ENCODE results near the gene SEH1L. TPM values are rescaled to one million over a fixed set of nuclear protein-coding genes. Genes with fewer than 3 reads are reported as not detected.
A peak's percentile ranks its signal among the peaks of the same experiment; 100 is the strongest.

The SEH1L gene
- total and polyA plus RNA-seq, 10 of the 15 experiments (the other 5 are each of a cell fraction or from before 2014, with no cell fraction given), result 27.5 to 109 (median 52.8) TPM

DNA sequence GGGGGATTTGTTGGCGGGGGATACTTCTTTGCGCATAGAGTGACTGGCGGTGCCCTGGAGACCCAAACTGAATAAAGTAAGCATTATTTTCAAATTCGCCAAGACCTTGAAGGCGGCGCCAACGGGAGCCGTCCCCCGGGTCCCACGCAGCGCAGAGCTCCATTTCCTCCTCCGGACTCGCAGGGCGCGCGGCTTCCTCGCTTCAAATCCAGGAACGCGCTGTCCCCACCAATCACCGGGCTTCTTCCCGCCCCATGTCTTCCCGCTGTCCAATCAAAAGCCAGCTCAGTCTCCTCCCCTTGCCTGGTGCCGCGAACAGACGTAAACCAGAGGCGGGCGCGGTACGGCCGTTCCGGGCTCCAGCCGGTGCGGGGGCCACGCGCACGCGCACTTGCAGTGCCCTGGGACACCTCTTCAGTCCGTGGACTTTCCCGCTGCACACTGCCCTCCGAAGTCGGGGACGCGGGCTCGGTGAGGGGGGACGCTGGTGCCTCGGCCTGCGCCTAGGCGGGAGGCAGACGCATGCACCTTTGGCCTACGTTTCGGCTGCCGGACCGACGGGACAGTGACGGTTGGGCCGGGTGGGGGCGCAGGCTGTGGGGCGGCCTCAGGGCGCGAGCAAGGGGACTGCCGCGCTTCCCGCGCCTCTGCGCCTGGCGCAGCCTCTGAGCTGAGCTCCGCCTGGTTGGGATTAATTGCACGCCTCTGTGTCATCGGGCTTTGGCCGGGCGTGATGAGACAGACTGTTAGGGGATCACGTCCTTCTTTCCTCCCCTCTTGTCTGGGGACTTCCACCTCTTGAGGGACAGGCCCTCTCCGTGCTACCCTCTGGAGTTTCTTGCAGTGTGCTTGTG is 43.4 kb downstream of the SEH1L start, which contains the start of gene CEP192 (continued):
- peak; percentile 52; the same call in 1 of the 2 replicates for TF ChIP-seq RAD51 (IDR thresholded peaks at IDR 0.05)
- TF ChIP-seq SP1 (IDR thresholded peaks at IDR 0.05; ENCODE audit: low read depth, low read length), result peak; percentile 93
- TF ChIP-seq, protein P1, sequence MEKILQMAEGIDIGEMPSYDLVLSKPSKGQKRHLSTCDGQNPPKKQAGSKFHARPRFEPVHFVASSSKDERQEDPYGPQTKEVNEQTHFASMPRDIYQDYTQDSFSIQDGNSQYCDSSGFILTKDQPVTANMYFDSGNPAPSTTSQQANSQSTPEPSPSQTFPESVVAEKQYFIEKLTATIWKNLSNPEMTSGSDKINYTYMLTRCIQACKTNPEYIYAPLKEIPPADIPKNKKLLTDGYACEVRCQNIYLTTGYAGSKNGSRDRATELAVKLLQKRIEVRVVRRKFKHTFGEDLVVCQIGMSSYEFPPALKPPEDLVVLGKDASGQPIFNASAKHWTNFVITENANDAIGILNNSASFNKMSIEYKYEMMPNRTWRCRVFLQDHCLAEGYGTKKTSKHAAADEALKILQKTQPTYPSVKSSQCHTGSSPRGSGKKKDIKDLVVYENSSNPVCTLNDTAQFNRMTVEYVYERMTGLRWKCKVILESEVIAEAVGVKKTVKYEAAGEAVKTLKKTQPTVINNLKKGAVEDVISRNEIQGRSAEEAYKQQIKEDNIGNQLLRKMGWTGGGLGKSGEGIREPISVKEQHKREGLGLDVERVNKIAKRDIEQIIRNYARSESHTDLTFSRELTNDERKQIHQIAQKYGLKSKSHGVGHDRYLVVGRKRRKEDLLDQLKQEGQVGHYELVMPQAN (conservative IDR thresholded peaks at IDR 0.05), result peak; percentile 77
- peak; percentile 76 for TF ChIP-seq RFX5 (IDR thresholded peaks at IDR 0.05; ENCODE audit: low read depth, low read length)
- TF ChIP-seq, protein P2, sequence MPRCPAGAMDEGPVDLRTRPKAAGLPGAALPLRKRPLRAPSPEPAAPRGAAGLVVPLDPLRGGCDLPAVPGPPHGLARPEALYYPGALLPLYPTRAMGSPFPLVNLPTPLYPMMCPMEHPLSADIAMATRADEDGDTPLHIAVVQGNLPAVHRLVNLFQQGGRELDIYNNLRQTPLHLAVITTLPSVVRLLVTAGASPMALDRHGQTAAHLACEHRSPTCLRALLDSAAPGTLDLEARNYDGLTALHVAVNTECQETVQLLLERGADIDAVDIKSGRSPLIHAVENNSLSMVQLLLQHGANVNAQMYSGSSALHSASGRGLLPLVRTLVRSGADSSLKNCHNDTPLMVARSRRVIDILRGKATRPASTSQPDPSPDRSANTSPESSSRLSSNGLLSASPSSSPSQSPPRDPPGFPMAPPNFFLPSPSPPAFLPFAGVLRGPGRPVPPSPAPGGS (IDR thresholded peaks at IDR 0.05; ENCODE audit: borderline replicate concordance, insufficient read depth, low read depth, low read length, poor library complexity, severe bottlenecking), result no peak
- peak; percentile 83; the same call in 1 of the 2 replicates for TF ChIP-seq GATAD2B (conservative IDR thresholded peaks at IDR 0.05; ENCODE audit: low read depth)
- no peak for TF ChIP-seq SMC3 (IDR thresholded peaks at IDR 0.05; ENCODE audit: borderline replicate concordance, low read length)
- peak; percentile 27; the same call in 1 of the 2 replicates for TF ChIP-seq RELB (IDR thresholded peaks at IDR 0.05; ENCODE audit: low read depth)
- TF ChIP-seq MYB (IDR thresholded peaks at IDR 0.05; ENCODE audit: borderline replicate concordance, low read depth, low read length), result 0 out of 2 replicates have a peak, but pooled peaks have one; percentile 47
- peak; percentile 43; the same call in 1 of the 2 replicates for TF ChIP-seq TCF12 (IDR thresholded peaks at IDR 0.05; ENCODE audit: low read depth, low read length)
- no peak for TF ChIP-seq ZBTB33 (IDR thresholded peaks at IDR 0.05)
- TF ChIP-seq, protein P3, sequence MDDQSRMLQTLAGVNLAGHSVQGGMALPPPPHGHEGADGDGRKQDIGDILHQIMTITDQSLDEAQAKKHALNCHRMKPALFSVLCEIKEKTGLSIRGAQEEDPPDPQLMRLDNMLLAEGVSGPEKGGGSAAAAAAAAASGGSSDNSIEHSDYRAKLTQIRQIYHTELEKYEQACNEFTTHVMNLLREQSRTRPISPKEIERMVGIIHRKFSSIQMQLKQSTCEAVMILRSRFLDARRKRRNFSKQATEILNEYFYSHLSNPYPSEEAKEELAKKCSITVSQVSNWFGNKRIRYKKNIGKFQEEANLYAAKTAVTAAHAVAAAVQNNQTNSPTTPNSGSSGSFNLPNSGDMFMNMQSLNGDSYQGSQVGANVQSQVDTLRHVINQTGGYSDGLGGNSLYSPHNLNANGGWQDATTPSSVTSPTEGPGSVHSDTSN (IDR thresholded peaks at IDR 0.05; ENCODE audit: insufficient replicate concordance, low read depth, low read length), result peak; percentile 51
- TF ChIP-seq, protein P4, sequence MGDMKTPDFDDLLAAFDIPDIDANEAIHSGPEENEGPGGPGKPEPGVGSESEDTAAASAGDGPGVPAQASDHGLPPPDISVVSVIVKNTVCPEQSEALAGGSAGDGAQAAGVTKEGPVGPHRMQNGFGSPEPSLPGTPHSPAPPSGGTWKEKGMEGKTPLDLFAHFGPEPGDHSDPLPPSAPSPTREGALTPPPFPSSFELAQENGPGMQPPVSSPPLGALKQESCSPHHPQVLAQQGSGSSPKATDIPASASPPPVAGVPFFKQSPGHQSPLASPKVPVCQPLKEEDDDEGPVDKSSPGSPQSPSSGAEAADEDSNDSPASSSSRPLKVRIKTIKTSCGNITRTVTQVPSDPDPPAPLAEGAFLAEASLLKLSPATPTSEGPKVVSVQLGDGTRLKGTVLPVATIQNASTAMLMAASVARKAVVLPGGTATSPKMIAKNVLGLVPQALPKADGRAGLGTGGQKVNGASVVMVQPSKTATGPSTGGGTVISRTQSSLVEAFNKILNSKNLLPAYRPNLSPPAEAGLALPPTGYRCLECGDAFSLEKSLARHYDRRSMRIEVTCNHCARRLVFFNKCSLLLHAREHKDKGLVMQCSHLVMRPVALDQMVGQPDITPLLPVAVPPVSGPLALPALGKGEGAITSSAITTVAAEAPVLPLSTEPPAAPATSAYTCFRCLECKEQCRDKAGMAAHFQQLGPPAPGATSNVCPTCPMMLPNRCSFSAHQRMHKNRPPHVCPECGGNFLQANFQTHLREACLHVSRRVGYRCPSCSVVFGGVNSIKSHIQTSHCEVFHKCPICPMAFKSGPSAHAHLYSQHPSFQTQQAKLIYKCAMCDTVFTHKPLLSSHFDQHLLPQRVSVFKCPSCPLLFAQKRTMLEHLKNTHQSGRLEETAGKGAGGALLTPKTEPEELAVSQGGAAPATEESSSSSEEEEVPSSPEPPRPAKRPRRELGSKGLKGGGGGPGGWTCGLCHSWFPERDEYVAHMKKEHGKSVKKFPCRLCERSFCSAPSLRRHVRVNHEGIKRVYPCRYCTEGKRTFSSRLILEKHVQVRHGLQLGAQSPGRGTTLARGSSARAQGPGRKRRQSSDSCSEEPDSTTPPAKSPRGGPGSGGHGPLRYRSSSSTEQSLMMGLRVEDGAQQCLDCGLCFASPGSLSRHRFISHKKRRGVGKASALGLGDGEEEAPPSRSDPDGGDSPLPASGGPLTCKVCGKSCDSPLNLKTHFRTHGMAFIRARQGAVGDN (IDR thresholded peaks at IDR 0.05), result 0 out of 2 replicates have a peak, but pooled peaks have one; percentile 32
- no peak; a peak in 2 of 4 replicates for TF ChIP-seq IKZF2 (IDR thresholded peaks at IDR 0.05)
- no peak for TF ChIP-seq NR2C2 (IDR thresholded peaks at IDR 0.05; ENCODE audit: borderline replicate concordance, control insufficient read depth, insufficient read length, low read depth)
